LNCaP clone FGC (cell line): ENCODE data around the gene LRRC56.

Source experiments
- DNase-seq: peaks from one replicate; pipeline ENCODE4 v3.0.0-alpha.2; 2011; ENCODE audit warnings: low read depth
- H3K4me3 ChIP-seq: 2 replicates; pipeline ENCODE4 v1.5.1; 2011; ENCODE audit warnings: mild to moderate bottlenecking, low read depth, low read length, control low read depth
- TF ChIP-seq, protein P1 (sequence below): IDR thresholded peaks from 2 replicates; pipeline ENCODE4 v1.5.1; 2012; ENCODE audit warnings: mild to moderate bottlenecking; ENCODE audit not compliant: control insufficient read depth, insufficient read depth; ENCODE audit errors: extremely low read depth

Gene LRRC56, protein sequence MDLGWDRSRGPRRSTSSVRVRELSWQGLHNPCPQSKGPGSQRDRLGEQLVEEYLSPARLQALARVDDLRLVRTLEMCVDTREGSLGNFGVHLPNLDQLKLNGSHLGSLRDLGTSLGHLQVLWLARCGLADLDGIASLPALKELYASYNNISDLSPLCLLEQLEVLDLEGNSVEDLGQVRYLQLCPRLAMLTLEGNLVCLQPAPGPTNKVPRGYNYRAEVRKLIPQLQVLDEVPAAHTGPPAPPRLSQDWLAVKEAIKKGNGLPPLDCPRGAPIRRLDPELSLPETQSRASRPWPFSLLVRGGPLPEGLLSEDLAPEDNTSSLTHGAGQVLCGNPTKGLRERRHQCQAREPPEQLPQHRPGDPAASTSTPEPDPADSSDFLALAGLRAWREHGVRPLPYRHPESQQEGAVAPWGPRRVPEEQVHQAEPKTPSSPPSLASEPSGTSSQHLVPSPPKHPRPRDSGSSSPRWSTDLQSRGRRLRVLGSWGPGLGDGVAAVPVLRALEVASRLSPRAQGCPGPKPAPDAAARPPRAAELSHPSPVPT

DNA sequence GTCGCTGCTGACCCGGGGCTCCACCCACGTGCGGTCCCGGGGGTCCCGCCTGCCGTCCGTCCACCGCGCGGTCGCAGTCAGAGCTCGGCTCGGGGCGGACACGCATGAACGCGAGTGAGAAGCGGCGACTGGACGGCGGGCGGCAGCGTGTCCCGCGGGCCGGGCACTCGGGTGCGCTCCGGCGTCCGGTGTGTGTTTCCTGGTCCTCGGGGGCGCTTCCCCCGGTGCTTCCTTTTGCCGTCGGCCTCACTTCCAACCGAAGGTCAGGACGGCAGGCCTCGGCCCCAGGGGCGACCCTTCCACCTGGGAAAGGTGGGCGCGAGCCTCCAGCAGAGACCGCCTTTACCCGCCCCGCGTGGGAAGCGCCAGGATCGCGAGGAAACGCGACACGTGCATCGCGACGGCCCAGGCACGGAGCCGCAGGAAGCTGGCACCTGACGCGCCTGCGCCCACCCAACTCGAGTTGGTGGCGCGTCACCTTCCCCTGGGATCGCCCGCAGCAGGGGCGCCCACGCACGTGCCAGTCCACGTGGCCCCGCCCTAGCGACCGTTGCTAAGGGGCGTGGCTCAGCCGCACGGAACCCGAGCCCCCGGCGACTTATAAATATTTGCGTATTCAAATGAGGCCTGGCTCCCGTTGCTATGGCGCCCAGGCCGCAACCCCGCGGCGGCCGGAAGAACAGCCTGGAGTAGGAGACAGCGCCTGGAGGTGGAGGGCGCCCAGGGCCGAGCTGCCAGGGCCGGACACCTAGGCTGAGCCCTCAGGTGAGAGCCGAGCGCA is at the start of gene LRRC56:
Gene LRRC56 (plus strand): TSS at position 687 of the 781 bp plus-strand sequence. CDS start 3,158 bp downstream, outside the sequence.
- peak within 1 kb of the TSS; percentile 62 for H3K4me3 ChIP-seq
- peak; percentile 63 for DNase-seq
- TF ChIP-seq, protein P1, sequence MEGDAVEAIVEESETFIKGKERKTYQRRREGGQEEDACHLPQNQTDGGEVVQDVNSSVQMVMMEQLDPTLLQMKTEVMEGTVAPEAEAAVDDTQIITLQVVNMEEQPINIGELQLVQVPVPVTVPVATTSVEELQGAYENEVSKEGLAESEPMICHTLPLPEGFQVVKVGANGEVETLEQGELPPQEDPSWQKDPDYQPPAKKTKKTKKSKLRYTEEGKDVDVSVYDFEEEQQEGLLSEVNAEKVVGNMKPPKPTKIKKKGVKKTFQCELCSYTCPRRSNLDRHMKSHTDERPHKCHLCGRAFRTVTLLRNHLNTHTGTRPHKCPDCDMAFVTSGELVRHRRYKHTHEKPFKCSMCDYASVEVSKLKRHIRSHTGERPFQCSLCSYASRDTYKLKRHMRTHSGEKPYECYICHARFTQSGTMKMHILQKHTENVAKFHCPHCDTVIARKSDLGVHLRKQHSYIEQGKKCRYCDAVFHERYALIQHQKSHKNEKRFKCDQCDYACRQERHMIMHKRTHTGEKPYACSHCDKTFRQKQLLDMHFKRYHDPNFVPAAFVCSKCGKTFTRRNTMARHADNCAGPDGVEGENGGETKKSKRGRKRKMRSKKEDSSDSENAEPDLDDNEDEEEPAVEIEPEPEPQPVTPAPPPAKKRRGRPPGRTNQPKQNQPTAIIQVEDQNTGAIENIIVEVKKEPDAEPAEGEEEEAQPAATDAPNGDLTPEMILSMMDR, result no peak

DNA sequence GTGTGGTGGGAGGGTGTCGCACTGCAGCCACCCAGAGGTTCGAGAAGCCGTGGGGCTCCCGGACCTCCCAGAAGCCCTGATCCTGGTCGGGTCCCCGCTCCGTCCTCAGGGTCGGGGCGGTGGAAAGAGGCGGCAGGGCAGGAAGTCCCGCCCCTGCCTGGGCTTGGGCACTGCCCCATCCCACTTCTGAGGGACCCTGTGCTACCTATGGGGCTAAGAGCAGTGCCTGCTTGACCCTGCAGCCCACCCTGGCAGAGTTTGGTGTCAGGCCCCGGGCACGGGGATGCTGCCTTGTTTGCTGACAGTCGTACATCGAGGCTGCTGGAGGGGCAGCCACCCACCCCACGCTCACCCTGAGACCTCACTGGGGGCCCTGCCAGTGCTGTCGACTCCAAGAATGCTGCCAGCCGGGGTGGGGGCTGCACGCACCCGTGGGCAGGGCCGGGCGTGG is 49.7 kb upstream of the LRRC56 start:
- TF ChIP-seq, protein P1, result no peak

GRCh38 chr11:488062-488461 is 49.3 kb upstream of the LRRC56 start:
- H3K4me3 ChIP-seq, result no peak overlapping the region
- TF ChIP-seq, protein P1, result no peak
- DNase-seq, result no peak

More for the DNA sequence above, 49.7 kb upstream of the LRRC56 start:
- DNase-seq, result no peak
- no peak overlapping the region for H3K4me3 ChIP-seq

DNA sequence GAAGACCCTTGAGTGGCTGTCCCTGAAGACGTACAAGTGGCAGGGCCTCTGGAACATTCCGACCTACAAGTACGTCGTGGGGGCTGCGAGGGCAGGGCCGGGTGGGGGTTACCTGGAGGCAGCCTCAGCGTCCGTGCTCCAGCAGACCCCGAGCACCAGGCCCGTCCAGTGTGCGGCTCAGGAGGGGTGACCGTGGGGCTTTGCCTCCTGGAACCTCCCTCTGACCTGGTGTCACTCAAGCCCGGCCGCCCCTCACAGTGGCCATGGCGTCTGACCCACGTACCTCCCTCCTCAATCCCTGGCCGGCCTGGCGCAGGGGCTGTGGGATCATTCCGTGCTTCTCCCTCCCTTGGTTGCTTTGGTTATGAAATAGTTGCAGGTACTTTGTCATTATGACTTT is 48.7 kb upstream of the LRRC56 start:
- no peak overlapping the region for H3K4me3 ChIP-seq
- TF ChIP-seq, protein P1, result no peak
- DNase-seq, result no peak

GRCh38 chr11:488992-489391 is 48.3 kb upstream of the LRRC56 start:
- TF ChIP-seq, protein P1, result no peak
- no peak for DNase-seq
- no peak overlapping the region for H3K4me3 ChIP-seq

DNA sequence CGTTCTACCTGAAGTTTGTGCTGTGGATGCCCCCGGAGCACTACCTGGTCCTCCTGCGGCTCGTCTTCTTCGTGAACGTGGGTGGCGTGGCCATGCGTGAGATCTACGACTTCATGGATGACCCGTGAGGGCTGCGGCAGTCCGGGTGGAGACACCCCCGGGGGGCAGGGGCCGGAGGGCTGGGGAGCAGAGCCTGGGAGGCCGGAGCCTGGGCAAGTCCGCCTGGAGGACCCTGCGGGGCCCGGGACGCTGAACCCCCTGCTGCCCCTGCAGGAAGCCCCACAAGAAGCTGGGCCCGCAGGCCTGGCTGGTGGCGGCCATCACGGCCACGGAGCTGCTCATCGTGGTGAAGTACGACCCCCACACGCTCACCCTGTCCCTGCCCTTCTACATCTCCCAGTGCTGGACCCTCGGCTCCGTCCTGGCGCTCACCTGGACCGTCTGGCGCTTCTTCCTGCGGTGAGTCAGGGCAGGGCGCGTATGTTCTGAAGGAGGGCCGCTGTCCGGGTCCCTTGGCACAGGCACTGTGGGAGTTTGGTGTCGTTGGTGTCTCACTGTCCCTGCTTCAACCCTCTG is 47.6 kb upstream of the LRRC56 start:
- TF ChIP-seq, protein P1, result no peak
- no peak overlapping the region for H3K4me3 ChIP-seq
- DNase-seq, result no peak
